HG03103 (cell line): ENCODE results near the gene GBX2.

Experiments used
- ATAC-seq: cut with Tn5 transposase; IDR thresholded peaks from one replicate; pipeline ENCODE4 v1.9.1; 2021; ENCODE audit warnings: low read depth; ENCODE audit not compliant: unreplicated experiment

GBX2 gene

GRCh38 chr2:236121546-236121945, 46.6 kb downstream of the GBX2 start:
- no peak for ATAC-seq

- ATAC-seq = no peak
Observed at GRCh38 chr2:236120829-236121228, 47.4 kb downstream of the GBX2 start.

- ATAC-seq = no peak
Observed at GRCh38 chr2:236120141-236120601, 48.0 kb downstream of the GBX2 start.

- no peak for ATAC-seq
Observed at GRCh38 chr2:236119476-236119875, 48.7 kb downstream of the GBX2 start.

GRCh38 chr2:236119003-236119402, 49.2 kb downstream of the GBX2 start:
- ATAC-seq = no peak

- ATAC-seq = no peak
Observed at GRCh38 chr2:236117861-236118269, 50.3 kb downstream of the GBX2 start.

- ATAC-seq = no peak
Observed at GRCh38 chr2:236117401-236117800, 50.8 kb downstream of the GBX2 start.
